UCSD-AML1 (cell line): ENCODE measurements around the gene CSTF3.
"Not testable (repeated sequence)": the region's sequence is repeated elsewhere in the genome, so short reads cannot be mapped to it uniquely, and the experiment has no call there.

ENCODE experiments used
- DNase-seq: peaks from one replicate; lab custom pipeline; 2025; ENCODE audit not compliant: unreplicated experiment; lab: John Stamatoyannopoulos, UW

Gene CSTF3

GRCh38 chr11:33160587-33160986, 693 bp downstream of the CSTF3 start:
- DNase-seq, result no peak

GRCh38 chr11:33160136-33160535, 1.1 kb downstream of the CSTF3 start:
- DNase-seq, result no peak

GRCh38 chr11:33159378-33159867, 1.9 kb downstream of the CSTF3 start:
- DNase-seq, result not testable (repeated sequence)

GRCh38 chr11:33158596-33159275, 2.5 kb downstream of the CSTF3 start:
- no peak for DNase-seq

GRCh38 chr11:33157103-33158027, 3.9 kb downstream of the CSTF3 start:
- DNase-seq, result no peak

GRCh38 chr11:33151399-33151798, 9.9 kb downstream of the CSTF3 start:
- no peak for DNase-seq

GRCh38 chr11:33147559-33147958, 13.7 kb downstream of the CSTF3 start:
- DNase-seq, result no peak

GRCh38 chr11:33135768-33136443, 25.4 kb downstream of the CSTF3 start:
- DNase-seq, result no peak

GRCh38 chr11:33135216-33135615, 26.1 kb downstream of the CSTF3 start:
- DNase-seq, result no peak

GRCh38 chr11:33134276-33134675, 27.0 kb downstream of the CSTF3 start:
- DNase-seq, result no peak

- no peak for DNase-seq
Measured at GRCh38 chr11:33133761-33134160, 27.5 kb downstream of the CSTF3 start.

GRCh38 chr11:33132510-33132909, 28.8 kb downstream of the CSTF3 start:
- no peak for DNase-seq

GRCh38 chr11:33128739-33129138, 32.5 kb downstream of the CSTF3 start:
- DNase-seq, result no peak

- no peak for DNase-seq
Measured at GRCh38 chr11:33125611-33126010, 35.7 kb downstream of the CSTF3 start.

- no peak for DNase-seq
Measured at GRCh38 chr11:33125025-33125424, 36.3 kb downstream of the CSTF3 start.

- DNase-seq, result not testable (repeated sequence)
Measured at GRCh38 chr11:33122696-33123095, 38.6 kb downstream of the CSTF3 start.

GRCh38 chr11:33116535-33116934, 44.7 kb downstream of the CSTF3 start:
- no peak for DNase-seq

GRCh38 chr11:33110083-33110482, 51.2 kb downstream of the CSTF3 start:
- DNase-seq, result no peak

GRCh38 chr11:33109294-33109895, 51.9 kb downstream of the CSTF3 start:
- no peak for DNase-seq

- DNase-seq, result no peak
Measured at GRCh38 chr11:33103836-33104235, 57.4 kb downstream of the CSTF3 start.

GRCh38 chr11:33094157-33094556, 67.1 kb downstream of the CSTF3 start:
- no peak for DNase-seq
